Measurements from ENCODE around the gene TTC38. TPM values are rescaled to one million over a fixed set of nuclear protein-coding genes. Genes with fewer than 3 reads are reported as not detected.

The TTC38 gene
- total and polyA plus RNA-seq, 3 donors from 2014 or later: 15.7 to 44.2 (median 36.4) TPM

DNA sequence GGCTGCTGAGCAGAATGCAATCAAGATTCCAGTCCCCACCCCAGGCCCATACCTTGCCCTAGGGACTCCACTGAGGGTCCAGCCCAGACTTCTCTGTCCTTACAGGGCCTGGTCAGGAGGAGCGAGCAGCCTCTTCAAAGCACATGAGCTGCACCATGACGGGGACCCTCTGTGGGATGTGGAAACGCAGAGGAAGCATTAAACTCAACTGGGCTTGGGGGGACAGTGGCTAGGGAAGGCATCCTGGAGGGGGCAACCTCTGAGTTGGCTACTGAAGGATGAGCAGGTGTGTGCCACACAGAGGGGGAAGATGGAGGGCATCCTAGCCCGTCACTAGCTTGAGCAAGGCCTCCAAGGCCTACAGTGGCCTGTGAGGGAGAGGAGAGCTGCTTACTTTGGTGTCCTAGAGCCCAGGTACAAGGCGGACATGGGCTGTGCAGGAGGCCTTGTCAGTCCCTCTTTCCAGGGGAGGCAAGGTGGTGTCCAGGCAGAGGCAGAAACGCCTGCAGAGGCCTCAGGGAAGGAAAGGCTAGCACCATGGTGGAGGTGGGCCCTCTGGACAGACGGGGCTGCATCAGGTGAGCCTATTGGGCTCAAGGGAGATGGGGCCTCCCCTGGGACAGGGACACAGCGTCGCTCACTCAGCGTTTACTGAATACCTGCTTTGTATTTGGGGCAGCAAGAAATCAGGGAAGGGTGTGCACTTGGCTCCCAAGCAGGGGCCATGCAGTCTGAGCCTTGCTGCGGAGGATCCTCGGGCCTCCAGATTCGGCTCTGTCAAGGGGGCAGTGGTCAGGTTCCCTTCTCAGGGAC lies 14.3 kb downstream of the TTC38 start:
- Histone ChIP-seq H3K9me3 (no peaks in the 10 kb centered on the region), H3K4me1 (no peaks in the 10 kb centered on the region), H3K27ac (no peak overlapping the region), H3K27me3 (no peaks in the 10 kb centered on the region), H3K4me3 (no peak overlapping the region), H3K36me3 (ENCODE audit: low read depth, missing control alignments) (no peaks in the 10 kb centered on the region)
- intact Hi-C loops (cut with DNase I; ENCODE audit: low total_unique reads): no loop called here
- no peak for DNase-seq
- TF ChIP-seq, protein P1, sequence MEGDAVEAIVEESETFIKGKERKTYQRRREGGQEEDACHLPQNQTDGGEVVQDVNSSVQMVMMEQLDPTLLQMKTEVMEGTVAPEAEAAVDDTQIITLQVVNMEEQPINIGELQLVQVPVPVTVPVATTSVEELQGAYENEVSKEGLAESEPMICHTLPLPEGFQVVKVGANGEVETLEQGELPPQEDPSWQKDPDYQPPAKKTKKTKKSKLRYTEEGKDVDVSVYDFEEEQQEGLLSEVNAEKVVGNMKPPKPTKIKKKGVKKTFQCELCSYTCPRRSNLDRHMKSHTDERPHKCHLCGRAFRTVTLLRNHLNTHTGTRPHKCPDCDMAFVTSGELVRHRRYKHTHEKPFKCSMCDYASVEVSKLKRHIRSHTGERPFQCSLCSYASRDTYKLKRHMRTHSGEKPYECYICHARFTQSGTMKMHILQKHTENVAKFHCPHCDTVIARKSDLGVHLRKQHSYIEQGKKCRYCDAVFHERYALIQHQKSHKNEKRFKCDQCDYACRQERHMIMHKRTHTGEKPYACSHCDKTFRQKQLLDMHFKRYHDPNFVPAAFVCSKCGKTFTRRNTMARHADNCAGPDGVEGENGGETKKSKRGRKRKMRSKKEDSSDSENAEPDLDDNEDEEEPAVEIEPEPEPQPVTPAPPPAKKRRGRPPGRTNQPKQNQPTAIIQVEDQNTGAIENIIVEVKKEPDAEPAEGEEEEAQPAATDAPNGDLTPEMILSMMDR (IDR thresholded peaks at IDR 0.05): no peak
- TF ChIP-seq POLR2A (IDR thresholded peaks at IDR 0.05): no peak
- 90 to 93% methylated on average over 9 to 13 of the region's 13 CpGs for WGBS, 2 donors

DNA sequence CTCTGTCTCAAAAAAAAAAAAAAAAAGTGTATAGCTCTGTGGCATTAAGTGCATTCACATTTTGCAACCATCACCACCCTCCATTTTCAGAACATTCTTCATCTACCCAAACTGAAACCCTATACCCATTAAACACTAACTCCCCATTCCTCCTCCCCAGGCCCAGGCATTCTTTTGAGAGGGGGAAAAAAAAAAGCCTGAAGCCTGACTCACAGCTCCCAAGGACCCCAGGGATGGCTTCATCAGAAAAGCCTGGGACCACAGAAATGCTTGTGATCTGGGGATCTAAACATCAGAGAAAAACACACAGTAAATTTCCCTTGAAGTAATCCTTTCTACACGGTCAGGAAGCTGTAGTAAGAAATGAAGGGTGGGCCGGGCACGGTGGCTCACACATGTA lies 18.2 kb downstream of the TTC38 start:
- TF ChIP-seq POLR2A (IDR thresholded peaks at IDR 0.05): no peak
- TF ChIP-seq, protein P1 (IDR thresholded peaks at IDR 0.05): no peak
- DNase-seq: no peak
- no peaks in the 10 kb centered on the region for H3K4me1 ChIP-seq
- H3K4me3 ChIP-seq: no peak overlapping the region
- no peaks in the 10 kb centered on the region for H3K36me3 ChIP-seq (ENCODE audit: low read depth, missing control alignments)
- intact Hi-C loops (cut with DNase I; ENCODE audit: low total_unique reads): no loop called here
- H3K27ac ChIP-seq: no peak overlapping the region
- 95 to 98% methylated on average over 3 of the region's 3 CpGs for WGBS, 2 donors
- H3K9me3 ChIP-seq: no peaks in the 10 kb centered on the region
- H3K27me3 ChIP-seq: no peaks in the 10 kb centered on the region

DNA sequence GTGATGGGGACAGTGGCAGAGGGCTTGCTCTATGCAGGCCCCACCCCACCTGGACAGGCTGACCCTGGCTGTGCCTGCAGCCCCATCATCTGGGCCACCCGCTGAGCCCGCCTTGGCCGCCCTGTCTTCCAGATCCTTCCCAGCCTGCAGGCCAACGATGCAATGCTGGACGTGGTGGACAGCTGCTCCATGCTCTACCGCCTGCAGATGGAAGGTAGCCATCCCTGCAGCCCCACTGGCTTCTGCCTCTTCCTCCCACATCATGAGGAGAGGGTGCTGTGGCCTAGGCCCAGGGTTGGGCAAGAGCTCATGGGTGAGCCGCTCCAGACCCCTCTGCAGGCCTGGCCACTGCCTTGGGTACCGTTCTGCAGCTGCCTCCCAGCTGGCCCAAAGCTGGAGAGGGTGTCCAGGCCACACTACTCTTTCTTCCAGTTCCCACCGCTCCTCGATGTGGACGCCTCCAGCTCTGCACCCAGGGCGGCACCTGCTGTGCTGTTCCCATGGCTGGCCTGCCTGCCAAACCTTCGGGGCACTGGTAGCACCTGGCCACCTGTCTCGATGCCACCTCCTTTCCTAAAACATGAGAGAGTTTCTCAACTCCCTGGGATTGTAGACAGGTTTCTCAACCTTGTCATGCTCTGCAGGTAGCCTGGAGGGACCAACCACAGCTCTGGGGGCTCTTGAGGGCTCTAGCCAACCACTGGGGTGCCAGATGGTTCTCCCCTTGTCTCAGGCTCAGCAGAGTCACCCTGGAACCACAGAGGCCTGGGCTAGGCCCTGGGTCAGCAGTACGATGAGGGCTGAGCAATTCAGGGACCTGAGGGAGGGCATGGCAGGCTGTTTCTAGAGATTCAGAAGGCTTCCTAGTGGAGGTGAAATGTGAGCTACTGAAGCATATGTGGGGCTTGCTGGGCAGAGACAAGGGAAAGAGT lies 19.4 kb downstream of the TTC38 start:
- TF ChIP-seq POLR2A (IDR thresholded peaks at IDR 0.05): no peak
- TF ChIP-seq, protein P1 (IDR thresholded peaks at IDR 0.05): no peak
- H3K36me3 ChIP-seq (ENCODE audit: low read depth, missing control alignments): no peaks in the 10 kb centered on the region
- DNase-seq: no peak
- no peaks in the 10 kb centered on the region for H3K27me3 ChIP-seq
- H3K9me3 ChIP-seq: no peaks in the 10 kb centered on the region
- H3K27ac ChIP-seq: no peak overlapping the region
- no peak overlapping the region for H3K4me3 ChIP-seq
- WGBS, 2 donors: 89 to 95% methylated on average over 8 to 15 of the region's 15 CpGs
- intact Hi-C loops (cut with DNase I; ENCODE audit: low total_unique reads): no loop called here
- no peaks in the 10 kb centered on the region for H3K4me1 ChIP-seq

DNA sequence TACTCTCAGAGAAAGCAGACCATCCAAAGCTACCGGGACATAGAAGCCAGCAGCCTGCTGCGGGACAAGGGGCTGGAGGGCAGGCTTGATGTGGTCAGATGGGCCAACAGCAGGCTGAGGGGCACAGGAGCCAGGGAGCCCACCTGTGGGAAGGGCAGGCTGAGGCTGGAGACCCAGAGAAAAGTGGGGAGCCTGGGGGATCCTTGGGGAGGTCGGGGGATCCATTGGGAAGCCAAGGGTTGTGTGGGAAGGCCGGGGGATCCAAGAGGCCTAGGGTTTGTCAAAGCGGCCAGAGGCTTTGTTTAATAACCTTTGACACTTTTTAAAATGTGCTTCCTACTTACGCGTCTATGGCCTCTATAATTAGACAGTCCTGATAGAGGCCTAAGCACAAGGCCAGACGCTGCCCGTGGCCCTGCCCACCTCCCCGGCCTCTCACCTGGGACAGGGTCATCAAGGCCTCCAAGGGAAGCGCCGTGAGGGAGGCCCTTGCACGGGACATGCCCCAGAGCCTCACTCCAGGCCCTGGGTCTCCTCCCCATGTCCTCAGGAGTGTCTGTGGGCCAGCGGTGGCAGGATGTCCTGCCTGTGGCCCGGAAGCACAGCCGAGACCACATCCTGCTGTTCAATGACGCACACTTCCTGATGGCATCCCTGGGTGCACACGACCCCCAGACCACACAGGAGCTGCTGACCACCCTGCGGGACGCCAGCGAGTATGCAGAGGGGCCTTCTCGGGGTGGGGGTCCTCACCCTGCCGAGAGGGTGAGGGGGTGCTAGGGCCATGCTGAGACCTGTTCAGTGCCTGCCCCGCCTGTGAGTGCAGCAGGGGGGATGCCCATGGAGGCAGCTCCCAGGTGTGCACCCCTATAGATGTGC lies 20.3 kb downstream of the TTC38 start:
- 74 to 88% methylated on average over 21 to 23 of the region's 24 CpGs for WGBS, 2 donors
- Histone ChIP-seq H3K27me3 (no peaks in the 10 kb centered on the region), H3K27ac (no peak overlapping the region), H3K9me3 (no peaks in the 10 kb centered on the region), H3K4me3 (no peak overlapping the region), H3K4me1 (no peaks in the 10 kb centered on the region), H3K36me3 (ENCODE audit: low read depth, missing control alignments) (no peaks in the 10 kb centered on the region)
- DNase-seq: no peak
- TF ChIP-seq POLR2A (IDR thresholded peaks at IDR 0.05): no peak
- TF ChIP-seq, protein P1 (IDR thresholded peaks at IDR 0.05): no peak
- intact Hi-C loops (cut with DNase I; ENCODE audit: low total_unique reads): no loop called here

Data from testis (tissue), 3 donors.